Measurements from ENCODE around the gene ZNF580.

Gene ZNF580

DNA sequence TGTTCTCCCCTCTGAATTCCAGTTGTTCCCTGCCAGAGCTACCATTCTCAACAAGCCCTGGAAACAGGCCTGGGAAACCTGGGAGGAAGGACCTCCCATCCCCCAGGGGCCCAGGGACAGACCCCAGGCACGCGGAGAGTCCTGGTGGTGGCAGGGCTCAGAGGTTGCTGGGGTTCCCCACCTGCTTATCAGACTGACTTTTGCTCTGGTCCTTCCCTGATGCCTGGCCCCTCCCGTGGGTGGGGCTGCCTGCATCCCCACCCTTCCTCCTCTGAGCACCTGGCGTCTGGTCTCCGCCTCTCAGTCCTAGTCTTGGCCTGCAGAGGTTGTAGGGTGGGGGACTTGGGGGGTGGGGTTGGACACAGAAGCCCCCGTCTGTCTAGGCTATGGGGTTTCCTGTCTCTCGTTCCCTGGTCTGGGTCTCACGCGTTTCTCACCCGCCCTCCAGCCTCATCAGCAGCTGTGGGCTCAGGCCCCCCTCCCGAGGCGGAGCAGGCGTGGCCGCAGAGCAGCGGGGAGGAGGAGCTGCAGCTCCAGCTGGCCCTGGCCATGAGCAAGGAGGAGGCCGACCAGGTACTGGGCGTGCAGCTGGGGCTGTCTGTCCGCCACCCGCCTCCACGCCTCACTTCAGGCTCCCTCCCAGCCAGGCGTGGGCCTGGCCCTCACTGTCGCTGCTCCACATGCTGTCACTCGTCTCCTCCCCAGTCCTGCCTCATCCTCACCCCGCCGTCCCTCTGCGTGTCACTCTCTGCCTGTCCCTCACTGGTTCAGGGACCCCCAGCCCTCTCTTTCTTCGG, 47.8 kb downstream of the ZNF580 start:
- no peak for DNase-seq (ENCODE audit: low read depth)
- TF ChIP-seq CTCF (IDR thresholded peaks at IDR 0.05; ENCODE audit: low read depth, low read length, missing control alignments) = no peak
- no peak overlapping the region for H3K4me3 ChIP-seq (ENCODE audit: low read depth, low read length)

GRCh38 chr19:55689411-55690108, 48.8 kb downstream of the ZNF580 start:
- DNase-seq (ENCODE audit: low read depth) = no peak
- no peak for TF ChIP-seq CTCF (IDR thresholded peaks at IDR 0.05; ENCODE audit: low read depth, low read length, missing control alignments)
- no peak overlapping the region for H3K4me3 ChIP-seq (ENCODE audit: low read depth, low read length)

DNA sequence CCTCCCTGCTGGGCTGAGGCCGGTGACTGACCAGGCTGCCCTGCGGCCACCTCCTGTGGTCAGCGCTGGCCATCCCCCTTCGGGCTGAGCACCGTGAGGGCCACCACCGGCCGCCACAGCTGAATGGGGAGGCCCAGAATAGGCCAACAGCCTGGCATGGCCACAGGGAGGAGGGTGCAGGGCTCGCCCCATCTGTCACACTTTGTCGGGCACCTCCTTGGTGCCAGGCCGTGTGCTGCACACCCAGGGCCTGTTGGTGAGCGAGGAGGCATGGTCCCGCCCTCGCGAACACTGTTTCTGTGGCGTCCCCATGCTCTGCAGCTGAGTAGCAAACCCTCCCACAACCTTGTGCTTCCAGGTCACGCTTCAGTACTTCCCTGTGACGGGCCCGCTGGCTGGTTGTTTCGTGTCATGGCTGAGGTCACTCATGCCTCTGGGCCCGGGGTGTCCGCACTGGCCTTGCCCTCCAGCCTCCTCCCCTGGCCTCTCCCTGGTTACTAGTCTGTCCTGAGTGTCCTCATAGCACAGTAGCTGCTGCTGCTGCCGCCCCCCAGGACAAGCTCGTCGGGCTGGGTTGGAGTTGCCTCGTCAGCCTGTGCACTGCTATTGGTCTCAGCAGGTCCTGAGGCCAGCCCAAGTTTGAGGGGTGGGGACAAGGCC, 49.4 kb downstream of the ZNF580 start:
- no peak overlapping the region for H3K4me3 ChIP-seq (ENCODE audit: low read depth, low read length)
- no peak for DNase-seq (ENCODE audit: low read depth)
- TF ChIP-seq CTCF (IDR thresholded peaks at IDR 0.05; ENCODE audit: low read depth, low read length, missing control alignments) = no peak

DNA sequence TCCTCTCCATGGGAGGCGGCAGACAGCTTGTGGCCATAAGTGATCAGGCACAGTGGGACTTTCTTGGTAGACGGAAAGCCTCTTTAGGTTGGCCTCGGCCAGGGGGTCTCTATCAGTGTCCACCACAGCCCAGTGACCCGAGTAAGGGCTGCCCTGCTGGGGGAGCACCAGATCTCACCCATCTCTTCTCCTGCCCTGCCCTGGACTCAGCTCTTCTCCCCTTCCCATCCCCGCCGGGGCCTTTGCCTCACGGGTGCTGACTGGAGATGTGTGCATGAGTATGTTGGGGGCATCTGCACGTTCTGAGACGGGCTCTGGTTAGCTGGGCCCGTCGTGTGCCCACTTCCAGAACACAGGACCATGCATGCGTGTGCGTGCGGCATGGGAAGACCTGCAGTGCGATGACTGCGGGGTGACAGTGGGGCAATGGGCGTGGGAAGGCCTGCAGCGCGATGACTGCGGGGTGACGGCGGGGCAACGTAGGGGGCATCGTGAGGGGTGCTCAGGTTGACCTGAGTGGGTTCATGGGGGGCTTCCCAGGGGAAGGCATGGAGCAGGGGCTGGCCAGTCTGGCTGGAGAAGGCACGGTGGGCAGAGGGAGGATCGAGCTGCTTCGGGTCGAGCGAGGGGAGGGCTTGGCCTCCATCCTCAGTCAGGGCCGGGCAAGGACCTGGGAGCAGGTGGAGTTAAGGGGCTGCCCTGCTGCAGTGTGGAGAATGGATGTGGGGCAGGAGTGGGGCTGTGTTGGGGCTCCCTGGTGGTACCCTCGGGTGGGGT, 50.2 kb downstream of the ZNF580 start:
- TF ChIP-seq CTCF (IDR thresholded peaks at IDR 0.05; ENCODE audit: low read depth, low read length, missing control alignments) = no peak
- DNase-seq (ENCODE audit: low read depth) = no peak
- no peak overlapping the region for H3K4me3 ChIP-seq (ENCODE audit: low read depth, low read length)

DNA sequence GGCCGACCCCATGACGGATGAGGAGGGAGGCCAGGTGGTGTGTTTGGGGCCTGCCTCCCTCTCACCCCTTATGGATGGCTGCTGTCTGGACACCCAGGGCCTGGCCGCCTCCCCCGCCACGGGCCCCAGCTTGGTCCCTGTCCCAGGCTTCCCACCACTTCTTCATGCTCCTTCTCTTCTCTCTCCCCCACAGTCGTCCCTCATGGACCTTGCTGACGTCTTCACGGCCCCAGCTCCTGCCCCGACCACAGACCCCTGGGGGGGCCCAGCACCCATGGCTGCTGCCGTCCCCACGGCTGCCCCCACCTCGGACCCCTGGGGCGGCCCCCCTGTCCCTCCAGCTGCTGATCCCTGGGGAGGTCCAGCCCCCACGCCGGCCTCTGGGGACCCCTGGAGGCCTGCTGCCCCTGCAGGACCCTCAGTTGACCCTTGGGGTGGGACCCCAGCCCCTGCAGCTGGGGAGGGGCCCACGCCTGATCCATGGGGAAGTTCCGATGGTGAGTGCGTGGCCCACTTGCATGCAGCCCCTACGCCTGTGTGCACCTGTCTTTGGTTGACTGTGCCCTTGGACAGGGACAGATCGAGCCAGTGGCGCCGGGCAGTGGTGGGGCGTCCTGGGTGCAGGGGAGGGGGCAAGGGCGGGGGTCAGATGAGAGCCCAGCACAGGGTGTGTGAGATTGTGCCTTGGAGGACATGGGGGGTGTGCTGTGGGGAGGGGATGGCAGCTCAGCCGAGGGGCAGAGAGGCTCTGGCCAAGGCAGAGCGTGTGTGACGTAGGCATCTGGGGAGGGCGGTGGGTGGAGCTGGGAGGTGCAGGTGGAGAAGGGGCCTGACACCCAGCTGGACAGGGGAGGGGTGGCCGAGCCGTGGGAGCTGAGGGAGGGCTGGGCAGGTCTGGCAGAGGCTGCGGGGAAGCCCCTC, 51.0 kb downstream of the ZNF580 start:
- no peak overlapping the region for H3K4me3 ChIP-seq (ENCODE audit: low read depth, low read length)
- no peak for TF ChIP-seq CTCF (IDR thresholded peaks at IDR 0.05; ENCODE audit: low read depth, low read length, missing control alignments)
- no peak for DNase-seq (ENCODE audit: low read depth)

DNA sequence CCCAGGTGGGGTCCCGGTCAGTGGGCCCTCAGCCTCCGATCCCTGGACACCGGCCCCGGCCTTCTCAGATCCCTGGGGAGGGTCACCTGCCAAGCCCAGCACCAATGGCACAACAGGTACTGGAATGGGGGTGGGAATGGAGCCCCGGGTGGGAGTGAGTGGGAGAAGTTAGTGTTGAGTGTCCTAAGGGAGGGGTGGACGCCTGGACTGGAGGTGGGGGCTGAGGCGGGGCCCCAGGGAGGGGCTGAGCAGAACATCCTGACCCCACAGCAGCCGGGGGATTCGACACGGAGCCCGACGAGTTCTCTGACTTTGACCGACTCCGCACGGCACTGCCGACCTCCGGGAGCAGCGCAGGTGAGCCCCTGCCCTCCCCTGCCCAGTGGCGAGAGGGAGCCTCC, 51.9 kb downstream of the ZNF580 start:
- no peak overlapping the region for H3K4me3 ChIP-seq (ENCODE audit: low read depth, low read length)
- TF ChIP-seq CTCF (IDR thresholded peaks at IDR 0.05; ENCODE audit: low read depth, low read length, missing control alignments) = no peak
- no peak for DNase-seq (ENCODE audit: low read depth)
